Testis (tissue), 2 donors: ENCODE results near the gene CSMD2.

ENCODE experiments used
- POLR2A ChIP-seq: fragments of 450-650 bp; IDR thresholded peaks from one replicate; pipeline ENCODE4 v1.6.1; 2017; ENCODE audit warnings: antibody characterized with exemption, mild to moderate bottlenecking, moderate library complexity
- TF ChIP-seq, protein P1 (sequence below), 3 experiments: fragments of 450-650 bp in 2 of 3; fragments of 200-600 bp in 1 of 3; sonication (generic) in 1 of 3; IDR thresholded peaks; one replicate each; pipeline ENCODE4 v1.5.1; 2016 to 2019; ENCODE audit warnings: antibody characterized with exemption in 3 of 3, mild to moderate bottlenecking in 2 of 3, moderate library complexity in 1 of 3

DNA sequence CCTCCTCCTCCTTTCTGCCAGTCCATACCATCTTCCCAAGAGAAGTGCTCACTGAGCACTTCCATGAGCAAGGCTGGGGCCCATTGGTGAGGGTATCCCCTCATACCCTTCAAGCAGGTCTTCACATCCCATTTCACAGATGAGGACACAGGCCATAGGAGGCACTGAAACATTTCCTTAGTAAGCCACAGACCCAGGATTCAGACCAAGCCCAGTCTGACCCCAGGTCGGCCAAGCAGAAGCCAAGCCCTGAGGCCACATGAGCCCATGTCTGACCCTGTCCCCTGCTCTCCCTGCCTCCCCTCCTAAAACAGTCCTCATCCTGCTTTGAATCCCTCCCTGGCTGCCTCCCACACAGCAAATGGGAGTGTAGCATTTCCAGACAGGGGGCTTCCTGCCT lies 546.4 kb downstream of the CSMD2 start:
- TF ChIP-seq, protein P1, sequence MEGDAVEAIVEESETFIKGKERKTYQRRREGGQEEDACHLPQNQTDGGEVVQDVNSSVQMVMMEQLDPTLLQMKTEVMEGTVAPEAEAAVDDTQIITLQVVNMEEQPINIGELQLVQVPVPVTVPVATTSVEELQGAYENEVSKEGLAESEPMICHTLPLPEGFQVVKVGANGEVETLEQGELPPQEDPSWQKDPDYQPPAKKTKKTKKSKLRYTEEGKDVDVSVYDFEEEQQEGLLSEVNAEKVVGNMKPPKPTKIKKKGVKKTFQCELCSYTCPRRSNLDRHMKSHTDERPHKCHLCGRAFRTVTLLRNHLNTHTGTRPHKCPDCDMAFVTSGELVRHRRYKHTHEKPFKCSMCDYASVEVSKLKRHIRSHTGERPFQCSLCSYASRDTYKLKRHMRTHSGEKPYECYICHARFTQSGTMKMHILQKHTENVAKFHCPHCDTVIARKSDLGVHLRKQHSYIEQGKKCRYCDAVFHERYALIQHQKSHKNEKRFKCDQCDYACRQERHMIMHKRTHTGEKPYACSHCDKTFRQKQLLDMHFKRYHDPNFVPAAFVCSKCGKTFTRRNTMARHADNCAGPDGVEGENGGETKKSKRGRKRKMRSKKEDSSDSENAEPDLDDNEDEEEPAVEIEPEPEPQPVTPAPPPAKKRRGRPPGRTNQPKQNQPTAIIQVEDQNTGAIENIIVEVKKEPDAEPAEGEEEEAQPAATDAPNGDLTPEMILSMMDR (IDR thresholded peaks at IDR 0.05): no peak
- no peak for TF ChIP-seq POLR2A
